H9 (cell line): ENCODE data around the gene CDH16. TPM values are rescaled to one million over a fixed set of nuclear protein-coding genes. Genes with fewer than 3 reads are reported as not detected.

Source experiments
- DNase-seq: peaks from one replicate; pipeline ENCODE4 v3.0.0-alpha.2; 2017
- H2AFZ ChIP-seq: one replicate; pipeline ENCODE4 v1.6.1; 2013; ENCODE audit warnings: mild to moderate bottlenecking, low read length, control low read depth, moderate library complexity
- H2AK5ac ChIP-seq: 2 replicates; pipeline ENCODE4 v1.6.1; 2013; ENCODE audit warnings: low read length, control low read depth, mixed read lengths; ENCODE audit not compliant: insufficient read length
- H2BK120ac ChIP-seq: one replicate; pipeline ENCODE4 v1.6.1; 2013; ENCODE audit warnings: low read depth, mild to moderate bottlenecking, low read length, control low read depth, inconsistent platforms; ENCODE audit not compliant: poor library complexity, severe bottlenecking
- H2BK12ac ChIP-seq: 2 replicates; pipeline ENCODE4 v1.6.1; 2013; ENCODE audit warnings: low read length, control low read depth, mixed read lengths, low read depth; ENCODE audit not compliant: insufficient read length
- H2BK15ac ChIP-seq: 2 replicates; pipeline ENCODE4 v1.6.1; 2013; ENCODE audit warnings: low read depth, low read length, control low read depth
- H2BK20ac ChIP-seq: one replicate; pipeline ENCODE4 v1.6.1; 2013; ENCODE audit warnings: low read depth, mild to moderate bottlenecking, low read length, control low read depth, inconsistent platforms; ENCODE audit not compliant: poor library complexity, severe bottlenecking
- H2BK5ac ChIP-seq: 2 replicates; pipeline ENCODE4 v1.6.1; 2013; ENCODE audit warnings: low read length, control low read depth, mixed read lengths; ENCODE audit not compliant: insufficient read length
- H3K14ac ChIP-seq: 2 replicates; pipeline ENCODE4 v1.6.1; 2013; ENCODE audit warnings: low read length, control low read depth; ENCODE audit not compliant: insufficient read depth
- H3K18ac ChIP-seq: 2 replicates; pipeline ENCODE4 v1.6.1; 2013; ENCODE audit warnings: low read depth, mild to moderate bottlenecking, mixed read lengths, low read length, control low read depth; ENCODE audit not compliant: insufficient read length
- H3K23ac ChIP-seq: 2 replicates; pipeline ENCODE4 v1.6.1; 2013; ENCODE audit warnings: low read length, control low read depth, mixed read lengths, low read depth; ENCODE audit not compliant: insufficient read length
- H3K23me2 ChIP-seq: 2 replicates; pipeline ENCODE4 v1.6.1; 2013; ENCODE audit warnings: low read depth, mild to moderate bottlenecking, mixed read lengths, low read length, control low read depth; ENCODE audit not compliant: insufficient read length, poor library complexity, severe bottlenecking
- H3K27ac ChIP-seq: 2 replicates; pipeline ENCODE4 v1.5.1; 2013; ENCODE audit warnings: low read length, control low read depth, mixed read lengths, low read depth; ENCODE audit not compliant: insufficient read length
- H3K27me3 ChIP-seq: 2 replicates; pipeline ENCODE4 v1.6.1; 2013; ENCODE audit warnings: low read length, control low read depth, inconsistent platforms; ENCODE audit not compliant: insufficient read depth
- H3K4ac ChIP-seq: 2 replicates; pipeline ENCODE4 v1.6.1; 2013; ENCODE audit warnings: low read depth, mild to moderate bottlenecking, control low read depth, inconsistent platforms, low read length, moderate library complexity
- H3K4me1 ChIP-seq: 2 replicates; pipeline ENCODE4 v1.6.1; 2013; ENCODE audit warnings: low read length, control low read depth, inconsistent platforms; ENCODE audit not compliant: insufficient read depth
- H3K4me2 ChIP-seq: 2 replicates; pipeline ENCODE4 v1.6.1; 2013; ENCODE audit warnings: low read length, control low read depth, mixed read lengths; ENCODE audit not compliant: insufficient read length, insufficient read depth
- H3K56ac ChIP-seq: 2 replicates; pipeline ENCODE4 v1.6.1; 2013; ENCODE audit warnings: low read depth, mild to moderate bottlenecking, mixed read lengths, low read length, control low read depth; ENCODE audit not compliant: insufficient read length
- H3K79me1 ChIP-seq: 2 replicates; pipeline ENCODE4 v1.6.1; 2013; ENCODE audit warnings: low read depth, mild to moderate bottlenecking, moderate library complexity, low read length, control low read depth, inconsistent platforms; ENCODE audit not compliant: insufficient read depth, poor library complexity, severe bottlenecking
- H3K79me2 ChIP-seq: 2 replicates; pipeline ENCODE4 v1.6.1; 2013; ENCODE audit warnings: low read length, control low read depth, inconsistent platforms; ENCODE audit not compliant: insufficient read depth
- H3K9ac ChIP-seq: 2 replicates; pipeline ENCODE4 v1.6.1; 2013; ENCODE audit warnings: low read length, control low read depth, mixed read lengths; ENCODE audit not compliant: insufficient read length; ENCODE audit errors: extremely low read depth
- H3K9me3 ChIP-seq: one replicate; pipeline ENCODE4 v1.6.1; 2013; ENCODE audit warnings: low read depth, low read length, inconsistent platforms; ENCODE audit not compliant: control insufficient read depth
- H3T11ph ChIP-seq: one replicate; pipeline ENCODE4 v1.6.1; 2013; ENCODE audit warnings: mild to moderate bottlenecking, low read length, control low read depth, inconsistent platforms
- H4K20me1 ChIP-seq: one replicate; pipeline ENCODE4 v1.6.1; 2013; ENCODE audit not compliant: control insufficient read depth, insufficient read length, insufficient read depth
- H4K5ac ChIP-seq: 2 replicates; pipeline ENCODE4 v1.6.1; 2013; ENCODE audit warnings: low read depth, mild to moderate bottlenecking, mixed read lengths, low read length, control low read depth; ENCODE audit not compliant: insufficient read length
- H4K8ac ChIP-seq: replicated peaks from 2 replicates; pipeline ENCODE4 v1.6.1; 2013; ENCODE audit warnings: low read length, control low read depth, mixed read lengths, low read depth; ENCODE audit not compliant: insufficient read length
- H4K91ac ChIP-seq: 2 replicates; pipeline ENCODE4 v1.6.1; 2013; ENCODE audit warnings: low read depth, mild to moderate bottlenecking, moderate library complexity, mixed read lengths, low read length, control low read depth; ENCODE audit not compliant: insufficient read length
- H3K27ac Mint-ChIP-seq, 3 experiments: 2 replicates in 2 of 3; 3 replicates in 1 of 3; pipeline ENCODE4 v1.8.0; 2020 to 2021; ENCODE audit warnings: mixed read lengths in 3 of 3, mild to moderate bottlenecking in 1 of 3, moderate library complexity in 1 of 3
- H3K27me3 Mint-ChIP-seq: 2 replicates; pipeline ENCODE4 v1.8.0; 2021; ENCODE audit warnings: low read depth, mild to moderate bottlenecking, moderate library complexity, mixed read lengths
- H3K36me3 Mint-ChIP-seq, 3 experiments: 2 replicates in 2 of 3; 3 replicates in 1 of 3; pipeline ENCODE4 v1.8.0; 2020 to 2021; ENCODE audit warnings: low read depth in 3 of 3, mixed read lengths in 3 of 3; ENCODE audit not compliant: insufficient read depth in 1 of 3
- H3K4me1 Mint-ChIP-seq, 2 experiments: 2 replicates each; pipeline ENCODE4 v1.8.0; 2020; ENCODE audit warnings: mixed read lengths in 2 of 2
- H3K4me3 Mint-ChIP-seq, 2 experiments: 2 replicates in 1 of 2; 3 replicates in 1 of 2; pipeline ENCODE4 v1.8.0; 2020 to 2021; ENCODE audit warnings: mild to moderate bottlenecking in 2 of 2, mixed read lengths in 2 of 2, moderate library complexity in 1 of 2
- H3K9me3 Mint-ChIP-seq, 2 experiments: 2 replicates in 1 of 2; 3 replicates in 1 of 2; pipeline ENCODE4 v1.8.0; 2020; ENCODE audit warnings: mild to moderate bottlenecking in 2 of 2, mixed read lengths in 2 of 2, moderate library complexity in 1 of 2
- WGBS: extraction: QIAGEN DNeasy Blood & Tissue Kit; methylation state at CpG from one replicate; pipeline ENCODE4 v1.1.7; 2013; ENCODE audit warnings: missing lambda C conversion rate, low lambda C conversion rate, mixed read lengths; ENCODE audit not compliant: insufficient read length; ENCODE audit errors: extremely low coverage; 5-methylcytosine and 5-hydroxymethylcytosine counted together
- total RNA-seq: library from RNA; stranded (reverse); gene quantifications from 2 replicates; pipeline ENCODE4 v1.2.1, GENCODE V29; 2021
- TF ChIP-seq, protein P1 (sequence below): fragments of 200-600 bp; sonication (generic); conservative IDR thresholded peaks from 3 replicates; pipeline ENCODE4 v1.8.0; 2021; ENCODE audit warnings: antibody characterized with exemption, mild to moderate bottlenecking

Gene CDH16
- total RNA-seq, 1 experiment from 2014 or later, result not detected

DNA sequence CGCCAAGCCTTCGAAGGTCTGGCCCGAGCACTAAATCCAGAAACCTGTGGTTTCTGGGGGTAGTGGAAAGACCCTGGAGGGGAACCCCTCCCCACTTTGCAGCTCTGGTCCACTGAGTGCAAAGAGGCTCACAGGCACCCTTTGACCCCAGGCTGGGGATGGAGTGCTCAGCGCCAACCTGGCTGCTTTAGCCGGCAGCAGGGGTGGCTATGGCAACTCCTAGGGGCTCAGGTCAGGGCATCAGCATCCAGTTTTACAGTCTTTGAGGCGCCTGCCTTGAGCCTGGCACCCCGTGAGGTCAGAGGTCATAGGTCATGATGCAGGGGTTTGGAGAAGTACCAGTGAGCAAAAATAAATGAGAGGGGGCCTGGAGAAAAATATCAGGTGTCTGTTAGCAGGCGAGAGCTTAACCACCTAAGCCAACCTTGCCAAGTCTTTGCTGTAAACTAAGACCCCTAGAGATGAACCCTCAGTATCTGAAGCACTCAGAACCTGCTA lies 56.6 kb downstream of the CDH16 start:
- no peaks in the 10 kb centered on the region for H3K79me1 ChIP-seq
- no peak overlapping the region for H2BK15ac ChIP-seq
- H3K79me2 ChIP-seq, result no peaks in the 10 kb centered on the region
- no peak overlapping the region for H2AFZ ChIP-seq
- H3K4me2 ChIP-seq, result no peak overlapping the region
- no peaks in the 10 kb centered on the region for H4K20me1 ChIP-seq
- TF ChIP-seq, protein P1, sequence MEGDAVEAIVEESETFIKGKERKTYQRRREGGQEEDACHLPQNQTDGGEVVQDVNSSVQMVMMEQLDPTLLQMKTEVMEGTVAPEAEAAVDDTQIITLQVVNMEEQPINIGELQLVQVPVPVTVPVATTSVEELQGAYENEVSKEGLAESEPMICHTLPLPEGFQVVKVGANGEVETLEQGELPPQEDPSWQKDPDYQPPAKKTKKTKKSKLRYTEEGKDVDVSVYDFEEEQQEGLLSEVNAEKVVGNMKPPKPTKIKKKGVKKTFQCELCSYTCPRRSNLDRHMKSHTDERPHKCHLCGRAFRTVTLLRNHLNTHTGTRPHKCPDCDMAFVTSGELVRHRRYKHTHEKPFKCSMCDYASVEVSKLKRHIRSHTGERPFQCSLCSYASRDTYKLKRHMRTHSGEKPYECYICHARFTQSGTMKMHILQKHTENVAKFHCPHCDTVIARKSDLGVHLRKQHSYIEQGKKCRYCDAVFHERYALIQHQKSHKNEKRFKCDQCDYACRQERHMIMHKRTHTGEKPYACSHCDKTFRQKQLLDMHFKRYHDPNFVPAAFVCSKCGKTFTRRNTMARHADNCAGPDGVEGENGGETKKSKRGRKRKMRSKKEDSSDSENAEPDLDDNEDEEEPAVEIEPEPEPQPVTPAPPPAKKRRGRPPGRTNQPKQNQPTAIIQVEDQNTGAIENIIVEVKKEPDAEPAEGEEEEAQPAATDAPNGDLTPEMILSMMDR, result no peak
- no CpG with 5 or more reads among the region's 8 CpGs for WGBS
- H3K9me3 Mint-ChIP-seq, result no peaks in the 10 kb centered on the region
- H3K4me1 Mint-ChIP-seq, result no peaks in the 10 kb centered on the region
- H3K27me3 Mint-ChIP-seq, result peaks cover under 1% of the 10 kb centered on the region
- no peak overlapping the region for H2BK12ac ChIP-seq
- peaks cover 2% of the 10 kb centered on the region for H3K23me2 ChIP-seq
- no peak overlapping the region for H3K18ac ChIP-seq
- no peak overlapping the region for H4K8ac ChIP-seq
- no peak overlapping the region for H3K4me3 Mint-ChIP-seq
- no peak overlapping the region for H2BK20ac ChIP-seq
- no peaks in the 10 kb centered on the region for H3K36me3 Mint-ChIP-seq
- no peak overlapping the region for H4K91ac ChIP-seq
- H3K4ac ChIP-seq, result no peak overlapping the region
- H4K5ac ChIP-seq, result no peak overlapping the region
- no peak overlapping the region for H3K56ac ChIP-seq
- no peaks in the 10 kb centered on the region for H3K9me3 ChIP-seq
- H3K27ac Mint-ChIP-seq, result no peak overlapping the region
- no peak overlapping the region for H3K23ac ChIP-seq
- H3K4me1 ChIP-seq, result no peaks in the 10 kb centered on the region
- no peak overlapping the region for H3K9ac ChIP-seq
- no peak overlapping the region for H2AK5ac ChIP-seq
- no peak overlapping the region; the same call in 1 of the 2 replicates for H3K14ac ChIP-seq
- no peak overlapping the region for H3K27ac ChIP-seq
- H2BK120ac ChIP-seq, result no peak overlapping the region
- H3K27me3 ChIP-seq, result no peaks in the 10 kb centered on the region
- no peak overlapping the region for H2BK5ac ChIP-seq
- no peak for DNase-seq
- H3T11ph ChIP-seq, result no peak overlapping the region
